H1 (cell line): ENCODE data around the gene ATP6V1B1. TPM values are rescaled to one million over a fixed set of nuclear protein-coding genes. Genes with fewer than 3 reads are reported as not detected.

ENCODE experiments used
- CTCF ChIA-PET: fragments of 300-600 bp; sonication (Branson Sonifier 250); formaldehyde crosslinking; loops from one replicate; lab custom pipeline; 2021; ENCODE audit not compliant: partially characterized antibody; lab: Charles Lee
- POLR2A ChIA-PET: fragments of 300-600 bp; sonication (Branson Sonifier 250); formaldehyde crosslinking; loops from one replicate; lab custom pipeline; 2021; ENCODE audit warnings: inconsistent platforms; ENCODE audit not compliant: partially characterized antibody; lab: Charles Lee
- DNase-seq, 2 experiments: peaks; one replicate each; pipeline versions ENCODE4 v3.0.0 to v3.0.0-alpha.2; 2010 to 2022; ENCODE audit warnings: low spot score in 2 of 2, low read depth in 1 of 2, mixed read lengths in 1 of 2
- FAIRE-seq: peaks from 2 replicates; lab custom pipeline; 2011; peaks lifted over from hg19 to GRCh38; lab: Jason Lieb, UNC
- H2AFZ ChIP-seq: 2 replicates; pipeline ENCODE4 v1.8.1; 2012; ENCODE audit warnings: low read length, inconsistent platforms
- H2AK5ac ChIP-seq: 2 replicates; pipeline ENCODE4 v1.6.1; 2013; ENCODE audit warnings: low read depth, low read length
- H2BK120ac ChIP-seq: replicated peaks from 2 replicates; pipeline ENCODE3; 2013; ENCODE audit warnings: low read depth, low read length, inconsistent platforms
- H2BK12ac ChIP-seq: 2 replicates; pipeline ENCODE4 v1.6.1; 2013; ENCODE audit warnings: low read depth, low read length
- H2BK15ac ChIP-seq: 2 replicates; pipeline ENCODE4 v1.6.1; 2013; ENCODE audit warnings: low read length
- H2BK20ac ChIP-seq: 2 replicates; pipeline ENCODE4 v1.6.1; 2013; ENCODE audit warnings: low read length
- H2BK5ac ChIP-seq: 2 replicates; pipeline ENCODE4 v1.6.1; 2013; ENCODE audit warnings: low read depth, low read length
- H3K14ac ChIP-seq: 2 replicates; pipeline ENCODE4 v1.6.1; 2013; ENCODE audit warnings: inconsistent platforms; ENCODE audit not compliant: insufficient read length
- H3K18ac ChIP-seq: 2 replicates; pipeline ENCODE4 v1.6.1; 2013; ENCODE audit warnings: low read length; ENCODE audit errors: extremely low read depth
- H3K23ac ChIP-seq: 2 replicates; pipeline ENCODE4 v1.6.1; 2013; ENCODE audit warnings: inconsistent platforms; ENCODE audit not compliant: insufficient read length
- H3K23me2 ChIP-seq: 2 replicates; pipeline ENCODE4 v1.6.1; 2013; ENCODE audit warnings: low read depth, low read length
- H3K27ac ChIP-seq: 2 replicates; pipeline ENCODE4 v1.6.1; 2011; ENCODE audit warnings: low read depth, low read length, inconsistent platforms
- H3K27me3 ChIP-seq, 4 experiments: replicated peaks in 1 of 4; 1 replicate in 1 of 4; 2 replicates in 3 of 4; pipeline versions ENCODE4 v1.6.1 to v1.8.1; 2011 to 2013; ENCODE audit warnings: low read length in 3 of 4, mild to moderate bottlenecking in 3 of 4, inconsistent platforms in 2 of 4, mixed read lengths in 2 of 4, moderate library complexity in 1 of 4; ENCODE audit not compliant: control insufficient read depth in 3 of 4, insufficient read depth in 3 of 4; ENCODE audit errors: extremely low read depth in 1 of 4
- H3K36me3 ChIP-seq, 4 experiments: 2 replicates each; pipeline versions ENCODE4 v1.6.1 to v1.8.1; 2011 to 2013; ENCODE audit warnings: mild to moderate bottlenecking in 4 of 4, low read length in 3 of 4, moderate library complexity in 2 of 4, control low read depth in 1 of 4, inconsistent platforms in 1 of 4; ENCODE audit not compliant: insufficient read depth in 4 of 4, control insufficient read depth in 2 of 4
- H3K4ac ChIP-seq: replicated peaks from 2 replicates; pipeline ENCODE3; 2013; ENCODE audit warnings: low read length, low read depth, mixed read lengths, inconsistent platforms; ENCODE audit not compliant: insufficient read length
- H3K4me1 ChIP-seq, 4 experiments: replicated peaks in 1 of 4; 1 replicate in 1 of 4; 2 replicates in 3 of 4; pipeline versions ENCODE4 v1.6.1 to v1.8.1; 2011 to 2013; ENCODE audit warnings: low read length in 3 of 4, inconsistent platforms in 2 of 4, mixed read lengths in 1 of 4; ENCODE audit not compliant: insufficient read depth in 4 of 4, control insufficient read depth in 3 of 4
- H3K4me2 ChIP-seq, 2 experiments: 2 replicates each; pipeline versions ENCODE4 v1.6.1 to v1.8.1; 2011 to 2013; ENCODE audit warnings: low read depth in 2 of 2, low read length in 2 of 2, control low read depth in 1 of 2, inconsistent platforms in 1 of 2, mild to moderate bottlenecking in 1 of 2; ENCODE audit not compliant: insufficient read depth in 1 of 2
- H3K4me3 ChIP-seq, 4 experiments: fragments of 200-600, 300-600 bp in 1 of 4; sonication (generic), shearing (Covaris generic), sonication (Bioruptor Twin) in 1 of 4; 2 replicates each; pipeline versions ENCODE4 v1.5.1 to v1.8.1; 2011 to 2016; ENCODE audit warnings: low read length in 4 of 4, low read depth in 3 of 4, control low read depth in 2 of 4, inconsistent platforms in 2 of 4, mild to moderate bottlenecking in 2 of 4, mixed read lengths in 1 of 4, moderate library complexity in 1 of 4; ENCODE audit not compliant: insufficient read depth in 2 of 4; ENCODE audit errors: extremely low read depth in 1 of 4
- H3K56ac ChIP-seq: replicated peaks from 2 replicates; pipeline ENCODE3; 2013; ENCODE audit warnings: low read depth, mild to moderate bottlenecking, mixed read lengths, low read length, inconsistent platforms; ENCODE audit not compliant: insufficient read length
- H3K79me1 ChIP-seq: 2 replicates; pipeline ENCODE4 v1.6.1; 2013; ENCODE audit warnings: low read depth, low read length, control low read depth
- H3K79me2 ChIP-seq, 2 experiments: 2 replicates each; pipeline versions ENCODE4 v1.6.1 to v1.8.1; 2012 to 2013; ENCODE audit warnings: low read length in 2 of 2, mild to moderate bottlenecking in 2 of 2, inconsistent platforms in 1 of 2; ENCODE audit not compliant: insufficient read depth in 2 of 2, control insufficient read depth in 1 of 2
- H3K9ac ChIP-seq, 4 experiments: replicated peaks in 1 of 4; 1 replicate in 1 of 4; 2 replicates in 3 of 4; pipeline versions ENCODE4 v1.6.1 to v1.8.1; 2011 to 2013; ENCODE audit warnings: low read depth in 3 of 4, low read length in 3 of 4, control low read depth in 2 of 4, mild to moderate bottlenecking in 2 of 4, moderate library complexity in 2 of 4, inconsistent platforms in 1 of 4; ENCODE audit errors: extremely low read depth in 1 of 4
- H3K9me3 ChIP-seq, 2 experiments: 2 replicates each; pipeline versions ENCODE4 v1.6.1 to v1.8.1; 2012 to 2013; ENCODE audit warnings: mild to moderate bottlenecking in 2 of 2, moderate library complexity in 2 of 2, control low read depth in 1 of 2, inconsistent platforms in 1 of 2, low read depth in 1 of 2, low read length in 1 of 2, mixed read lengths in 1 of 2; ENCODE audit not compliant: insufficient read depth in 2 of 2
- H4K20me1 ChIP-seq, 2 experiments: replicated peaks in 1 of 2; 2 replicates each; pipeline versions ENCODE3 to v1.8.1; 2011 to 2013; ENCODE audit warnings: inconsistent platforms in 2 of 2, low read length in 2 of 2, mild to moderate bottlenecking in 1 of 2; ENCODE audit not compliant: insufficient read depth in 2 of 2, control insufficient read depth in 1 of 2
- H4K5ac ChIP-seq: 2 replicates; pipeline ENCODE4 v1.6.1; 2013; ENCODE audit warnings: low read length, low read depth, mixed read lengths, inconsistent platforms; ENCODE audit not compliant: insufficient read length
- H4K8ac ChIP-seq: 2 replicates; pipeline ENCODE4 v1.8.0; 2013; ENCODE audit warnings: mild to moderate bottlenecking, moderate library complexity, low read length, inconsistent platforms; ENCODE audit not compliant: insufficient read depth; ENCODE audit errors: extremely low read depth
- H4K91ac ChIP-seq: replicated peaks from 2 replicates; pipeline ENCODE3; 2013; ENCODE audit warnings: low read length, mixed read lengths, inconsistent platforms; ENCODE audit not compliant: insufficient read length
- BCL11A ChIP-seq, 2 experiments: IDR thresholded peaks; one replicate each; pipeline ENCODE4 v1.6.1; 2011; ENCODE audit warnings: low read depth in 2 of 2, low read length in 2 of 2, mild to moderate bottlenecking in 2 of 2
- JUND ChIP-seq: IDR thresholded peaks from 2 replicates; pipeline ENCODE4 v1.6.1; 2011; ENCODE audit warnings: mild to moderate bottlenecking, improper control_type of control experiment, low read length
- NANOG ChIP-seq: IDR thresholded peaks from 2 replicates; pipeline ENCODE4 v1.6.1; 2011; ENCODE audit warnings: low read length, low read depth, mild to moderate bottlenecking, inconsistent platforms; ENCODE audit not compliant: insufficient read depth, poor library complexity, severe bottlenecking
- RAD21 ChIP-seq, 2 experiments: IDR thresholded peaks in 1 of 2; conservative IDR thresholded peaks in 1 of 2; 2 replicates each; pipeline ENCODE4 v1.6.1; 2011; ENCODE audit warnings: low read depth in 2 of 2, low read length in 2 of 2, improper control_type of control experiment in 1 of 2, inconsistent platforms in 1 of 2, mild to moderate bottlenecking in 1 of 2, moderate library complexity in 1 of 2
- RFX5 ChIP-seq: IDR thresholded peaks from 2 replicates; pipeline ENCODE4 v1.6.1; 2011; ENCODE audit warnings: low read depth, low read length, improper control_type of control experiment, borderline replicate concordance
- SAP30 ChIP-seq: fragments of 300-600 bp; sonication (generic); IDR thresholded peaks from 2 replicates; pipeline ENCODE4 v1.7.1; 2012; ENCODE audit warnings: low read length, moderate library complexity, mild to moderate bottlenecking, inconsistent platforms; ENCODE audit not compliant: insufficient read depth, insufficient replicate concordance
- SP2 ChIP-seq: IDR thresholded peaks from 2 replicates; pipeline ENCODE4 v1.6.1; 2012; ENCODE audit warnings: mild to moderate bottlenecking, low read length, inconsistent platforms
- TBP ChIP-seq: IDR thresholded peaks from 2 replicates; pipeline ENCODE4 v1.6.1; 2011; ENCODE audit warnings: low read depth, low read length, improper control_type of control experiment
- WGBS, 2 experiments: shearing (Covaris generic) in 1 of 2; methylation state at CpG; one replicate each; pipeline versions ENCODE4 v1.1.6 to v1.1.7; 2013 to 2015; ENCODE audit warnings: low lambda C conversion rate in 2 of 2, mixed read lengths in 2 of 2, inconsistent platforms in 1 of 2, low coverage in 1 of 2, missing lambda C conversion rate in 1 of 2; ENCODE audit not compliant: insufficient replicate concordance in 2 of 2, insufficient coverage in 1 of 2, insufficient read length in 1 of 2; ENCODE audit errors: extremely low coverage in 1 of 2, missing lambda C conversion rate in 1 of 2; 5-methylcytosine and 5-hydroxymethylcytosine counted together
- polyA plus RNA-seq, 7 experiments: library from polyadenylated mRNA; depleted of rRNA in 3 of 7; stranded (reverse) in 5 of 7; unstranded in 2 of 7; fragments of >200 nt in 5 of 7; fragments of 200-250 nt in 2 of 7; gene quantifications; 1 replicate in 5 of 7; 2 replicates in 1 of 7; 4 replicates in 1 of 7; pipeline versions ENCODE4 v1.2.1 to v1.2.3, GENCODE V29; 2011 to 2013; ENCODE audit warnings: missing spikeins in 2 of 7, mixed read lengths in 2 of 7
- total RNA-seq: library from RNA; stranded (reverse); fragmentation: NEBNext Ultra II Directional; extraction: Animal tissue kit (Norgen Biotek cat#: 25700); gene quantifications from 2 replicates; pipeline ENCODE4 v1.2.1, GENCODE V29; 2021
- TF ChIP-seq, protein P1 (sequence below): IDR thresholded peaks from 2 replicates; pipeline ENCODE4 v1.6.1; 2012; ENCODE audit warnings: low read length, inconsistent platforms
- TF ChIP-seq, protein P2 (sequence below): IDR thresholded peaks from 2 replicates; pipeline ENCODE4 v1.6.1; 2012; ENCODE audit warnings: inconsistent platforms

ATP6V1B1 gene
- total and polyA plus RNA-seq, 2 of the 8 experiments (the other 6 are each of a cell fraction or from before 2014, with no cell fraction given), result not detected

DNA sequence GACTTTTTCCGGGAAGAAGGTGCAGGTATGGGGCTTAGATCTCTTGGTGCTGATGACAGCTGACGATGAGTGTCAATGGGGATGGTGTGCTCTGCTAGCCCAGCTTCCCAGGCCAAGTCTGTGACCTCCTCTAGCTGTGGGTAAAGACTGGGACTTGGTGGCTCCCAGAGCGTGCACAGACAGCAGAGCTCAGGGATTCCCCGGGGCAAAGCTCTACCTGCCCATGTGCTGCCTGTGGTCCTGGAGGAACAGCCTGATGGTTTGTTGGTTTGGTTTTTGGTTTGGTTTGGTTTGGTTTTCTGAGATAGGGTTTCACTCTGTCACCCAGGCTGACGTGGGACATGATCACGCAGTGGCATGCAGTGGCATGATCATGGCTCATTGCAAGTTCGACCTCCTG lies 19.2 kb downstream of the ATP6V1B1 start:
- H4K5ac ChIP-seq, result no peak overlapping the region
- CTCF ChIA-PET, result interaction anchor here (0.6 to 7.0 kb wide), 5 partner anchors 11 to 90 kb away, joined by 3 to 54 read pairs (median 9); no protein-coding TSS in a partner anchor
- TF ChIP-seq SP2 (no peak), JUND (no peak), NANOG (no peak), TBP (no peak), RAD21 (IDR thresholded peaks at IDR 0.05 in 1 of 2, conservative IDR thresholded peaks at IDR 0.05 in 1 of 2; ENCODE audit: low read depth in 2 of 2, low read length in 2 of 2) (no peak), RFX5 (no peak), SAP30 (no peak), BCL11A (IDR thresholded peaks at IDR 0.05; ENCODE audit: low read depth in 2 of 2, low read length in 2 of 2) (no peak)
- TF ChIP-seq, protein P1, sequence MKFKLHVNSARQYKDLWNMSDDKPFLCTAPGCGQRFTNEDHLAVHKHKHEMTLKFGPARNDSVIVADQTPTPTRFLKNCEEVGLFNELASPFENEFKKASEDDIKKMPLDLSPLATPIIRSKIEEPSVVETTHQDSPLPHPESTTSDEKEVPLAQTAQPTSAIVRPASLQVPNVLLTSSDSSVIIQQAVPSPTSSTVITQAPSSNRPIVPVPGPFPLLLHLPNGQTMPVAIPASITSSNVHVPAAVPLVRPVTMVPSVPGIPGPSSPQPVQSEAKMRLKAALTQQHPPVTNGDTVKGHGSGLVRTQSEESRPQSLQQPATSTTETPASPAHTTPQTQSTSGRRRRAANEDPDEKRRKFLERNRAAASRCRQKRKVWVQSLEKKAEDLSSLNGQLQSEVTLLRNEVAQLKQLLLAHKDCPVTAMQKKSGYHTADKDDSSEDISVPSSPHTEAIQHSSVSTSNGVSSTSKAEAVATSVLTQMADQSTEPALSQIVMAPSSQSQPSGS, result no peak
- TF ChIP-seq, protein P2, sequence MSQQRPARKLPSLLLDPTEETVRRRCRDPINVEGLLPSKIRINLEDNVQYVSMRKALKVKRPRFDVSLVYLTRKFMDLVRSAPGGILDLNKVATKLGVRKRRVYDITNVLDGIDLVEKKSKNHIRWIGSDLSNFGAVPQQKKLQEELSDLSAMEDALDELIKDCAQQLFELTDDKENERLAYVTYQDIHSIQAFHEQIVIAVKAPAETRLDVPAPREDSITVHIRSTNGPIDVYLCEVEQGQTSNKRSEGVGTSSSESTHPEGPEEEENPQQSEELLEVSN, result no peak

More for the DNA sequence above, 19.2 kb downstream of the ATP6V1B1 start:
- peaks cover 0 to 4% (median 3%) of the 10 kb centered on the region in 4 experiments; a peak in 1 of 7 replicates for H3K27me3 ChIP-seq
- POLR2A ChIA-PET, result no interaction called here
- FAIRE-seq (no peak), DNase-seq (no peak)
- peak overlapping the region; percentile 34; the same call in 1 of the 2 replicates for H2AFZ ChIP-seq
- H3K79me2 ChIP-seq, result no peaks in the 10 kb centered on the region
- H2BK15ac ChIP-seq, result no peak overlapping the region
- H3K4me3 ChIP-seq, result no peak overlapping the region
- no peak overlapping the region for H2BK12ac ChIP-seq
- no peak overlapping the region for H2BK120ac ChIP-seq
- H3K27ac ChIP-seq, result no peak overlapping the region
- no peak overlapping the region for H2BK20ac ChIP-seq
- H2AK5ac ChIP-seq, result no peak overlapping the region
- H4K8ac ChIP-seq, result no peak overlapping the region
- no peak overlapping the region for H3K4ac ChIP-seq
- H3K9ac ChIP-seq, result no peak overlapping the region
- 91% methylated on average over 7 of the region's 7 CpGs; no CpG with 5 or more reads in 1 of the 2 experiments for WGBS, 2 experiments
- H4K91ac ChIP-seq, result no peak overlapping the region
- H3K23me2 ChIP-seq, result no peaks in the 10 kb centered on the region
- no peaks in the 10 kb centered on the region for H3K9me3 ChIP-seq
- no peaks in the 10 kb centered on the region; a peak in 1 of 7 replicates for H3K4me1 ChIP-seq
- H2BK5ac ChIP-seq, result no peak overlapping the region
- no peaks in the 10 kb centered on the region for H3K36me3 ChIP-seq
- H3K14ac ChIP-seq, result no peak overlapping the region
- H3K56ac ChIP-seq, result no peak overlapping the region
- no peaks in the 10 kb centered on the region for H3K79me1 ChIP-seq
- H3K4me2 ChIP-seq, result no peak overlapping the region
- H3K18ac ChIP-seq, result no peak overlapping the region
- no peaks in the 10 kb centered on the region for H4K20me1 ChIP-seq
- no peak overlapping the region for H3K23ac ChIP-seq
